ENCODE data around the gene LPAR3.

Gene LPAR3

DNA sequence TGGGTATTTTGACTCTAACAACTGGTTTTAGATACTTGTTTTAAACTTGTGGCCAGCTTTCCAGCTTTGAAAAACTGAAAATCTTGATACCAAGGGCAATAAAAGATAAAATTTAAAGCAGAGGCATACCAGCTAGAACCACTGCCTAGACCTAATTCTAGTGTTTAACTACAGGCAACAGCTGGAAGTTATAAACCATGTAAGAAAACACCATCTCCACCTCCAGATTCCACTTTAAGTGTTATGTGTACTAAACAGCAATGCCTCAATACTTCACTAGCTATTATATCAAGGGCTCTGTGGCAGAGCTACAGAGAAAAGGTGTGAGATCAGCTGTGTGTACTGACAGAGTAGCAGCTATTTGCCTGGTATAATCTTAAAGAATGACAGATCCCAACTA lies 69.5 kb downstream of the LPAR3 start:
- Mint-ChIP-seq H3K9me3 (no peaks in the 10 kb centered on the region), H3K36me3 (ENCODE audit: insufficient read depth) (no peaks in the 10 kb centered on the region), H3K27me3 (peaks cover 7 to 13% of the 10 kb centered on the region in 2 donors), H3K4me1 (ENCODE audit: low read depth in 2 of 2) (no peaks in the 10 kb centered on the region), H3K27ac (no peak overlapping the region), H3K4me3 (no peak overlapping the region)
- DNase-seq (no peak), ATAC-seq (replicated peaks) (no peak)

DNA sequence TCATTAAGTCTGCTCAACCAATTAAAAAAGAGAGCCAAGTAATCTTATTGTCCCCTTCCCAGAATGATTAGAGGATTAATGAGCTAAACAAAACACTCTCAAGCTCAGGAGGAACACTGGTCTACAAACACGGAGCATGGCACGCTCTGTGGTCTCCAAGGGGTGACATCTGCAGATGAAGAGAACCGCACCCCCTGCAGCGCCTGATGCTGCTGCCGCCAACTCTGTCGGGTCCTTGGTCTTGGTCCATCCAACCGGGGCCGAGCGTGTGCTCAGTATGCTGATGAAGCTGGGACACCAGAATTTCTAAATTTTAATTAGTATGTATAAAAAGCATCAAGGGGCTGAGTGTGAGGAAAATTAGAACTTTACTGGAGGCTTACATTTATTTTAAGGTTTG lies 82.7 kb downstream of the LPAR3 start:
- Mint-ChIP-seq H3K4me3 (no peak overlapping the region), H3K27me3 (peaks cover 26 to 27% of the 10 kb centered on the region in 2 donors), H3K36me3 (ENCODE audit: insufficient read depth) (peaks cover 2% of the 10 kb centered on the region), H3K27ac (no peak overlapping the region), H3K4me1 (ENCODE audit: low read depth in 2 of 2) (no peaks in the 10 kb centered on the region), H3K9me3 (no peaks in the 10 kb centered on the region)
- ATAC-seq (replicated peaks) (no peak), DNase-seq (no peak)

DNA sequence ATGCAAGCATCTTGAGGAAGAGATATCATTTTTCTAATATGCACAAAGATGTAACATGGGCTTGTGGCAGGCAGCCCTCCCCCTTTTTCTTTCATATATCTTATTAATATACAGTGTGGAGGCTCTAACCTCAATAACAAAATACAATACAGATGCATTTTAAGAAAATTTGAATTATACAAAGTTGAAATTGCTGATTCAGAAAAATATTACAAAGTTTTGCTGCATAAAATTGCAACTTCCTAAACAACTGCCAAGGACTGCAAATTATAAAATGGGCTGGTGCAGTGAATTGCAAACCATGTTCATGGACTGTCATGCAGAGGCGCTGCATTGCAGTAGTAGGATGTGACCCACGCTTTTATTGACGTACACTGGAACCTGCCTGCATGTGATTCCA lies 84.0 kb downstream of the LPAR3 start:
- H3K9me3 Mint-ChIP-seq: no peaks in the 10 kb centered on the region
- ATAC-seq (replicated peaks): no peak
- peaks cover 2% of the 10 kb centered on the region for H3K36me3 Mint-ChIP-seq (ENCODE audit: insufficient read depth)
- DNase-seq: no peak
- H3K4me3 Mint-ChIP-seq: no peak overlapping the region
- H3K4me1 Mint-ChIP-seq (ENCODE audit: low read depth in 2 of 2): no peaks in the 10 kb centered on the region
- peaks cover 21 to 26% of the 10 kb centered on the region in 2 donors for H3K27me3 Mint-ChIP-seq
- H3K27ac Mint-ChIP-seq: no peak overlapping the region

DNA sequence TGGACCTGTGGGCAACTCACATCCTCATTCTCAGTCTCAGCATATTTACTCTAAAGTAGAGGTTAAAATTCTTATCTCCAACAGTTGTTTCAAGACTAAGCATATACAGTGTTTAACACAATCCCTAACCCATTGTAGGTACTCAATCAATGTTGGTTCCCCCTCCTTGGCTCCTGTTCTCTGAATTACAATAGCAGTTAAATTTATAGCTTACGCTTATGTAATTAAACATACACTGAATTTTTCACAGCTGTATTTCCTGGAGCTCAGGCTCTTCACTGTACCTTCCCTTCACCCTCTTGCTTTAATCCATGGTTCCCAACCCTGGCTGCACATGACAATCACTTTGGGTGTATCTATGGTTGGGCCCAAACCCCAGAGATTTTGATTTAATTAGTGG lies 89.4 kb downstream of the LPAR3 start:
- no peaks in the 10 kb centered on the region for H3K9me3 Mint-ChIP-seq
- H3K27ac Mint-ChIP-seq: no peak overlapping the region
- DNase-seq (no peak), ATAC-seq (replicated peaks) (no peak)
- H3K27me3 Mint-ChIP-seq: peaks cover 0 to 22% of the 10 kb centered on the region in 2 donors
- no peak overlapping the region for H3K4me3 Mint-ChIP-seq
- H3K4me1 Mint-ChIP-seq (ENCODE audit: low read depth in 2 of 2): no peaks in the 10 kb centered on the region
- H3K36me3 Mint-ChIP-seq (ENCODE audit: insufficient read depth): peaks cover 2% of the 10 kb centered on the region

DNA sequence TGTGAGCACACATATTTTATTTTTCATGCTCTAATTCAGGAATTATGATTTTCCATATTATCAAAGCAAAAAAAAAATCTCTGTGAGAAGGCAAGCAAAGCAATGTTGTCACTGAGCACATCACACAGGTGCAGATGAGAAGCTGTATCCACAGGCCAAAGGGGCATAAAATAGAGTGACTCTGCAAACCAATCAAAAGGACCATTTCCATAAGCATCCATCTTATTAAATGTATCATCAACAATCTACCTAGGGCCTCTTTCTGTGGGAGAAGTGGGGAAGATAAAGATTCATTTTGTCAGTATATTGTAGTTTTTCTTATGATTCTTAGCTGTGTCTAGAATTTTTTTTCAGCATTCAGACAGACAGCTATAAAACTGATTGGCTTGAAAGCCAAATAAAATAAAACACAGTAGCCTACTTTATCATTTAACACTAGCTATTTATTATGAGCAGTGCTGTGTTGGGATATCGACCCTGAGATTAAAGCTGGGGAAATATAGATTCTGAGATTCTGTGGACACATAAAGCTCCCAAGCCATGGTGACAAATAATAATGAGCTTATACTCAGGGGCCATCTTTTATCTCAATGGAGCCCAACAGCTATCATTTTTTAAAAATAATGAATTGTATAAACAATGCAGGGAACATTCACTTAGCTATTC lies 90.3 kb downstream of the LPAR3 start:
- DNase-seq (no peak), ATAC-seq (replicated peaks) (no peak)
- no peak overlapping the region for H3K4me3 Mint-ChIP-seq
- H3K36me3 Mint-ChIP-seq (ENCODE audit: insufficient read depth): peaks cover 2% of the 10 kb centered on the region
- no peaks in the 10 kb centered on the region for H3K4me1 Mint-ChIP-seq (ENCODE audit: low read depth in 2 of 2)
- H3K27me3 Mint-ChIP-seq: peaks cover 0 to 28% of the 10 kb centered on the region in 2 donors
- H3K27ac Mint-ChIP-seq: no peak overlapping the region
- H3K9me3 Mint-ChIP-seq: no peaks in the 10 kb centered on the region

DNA sequence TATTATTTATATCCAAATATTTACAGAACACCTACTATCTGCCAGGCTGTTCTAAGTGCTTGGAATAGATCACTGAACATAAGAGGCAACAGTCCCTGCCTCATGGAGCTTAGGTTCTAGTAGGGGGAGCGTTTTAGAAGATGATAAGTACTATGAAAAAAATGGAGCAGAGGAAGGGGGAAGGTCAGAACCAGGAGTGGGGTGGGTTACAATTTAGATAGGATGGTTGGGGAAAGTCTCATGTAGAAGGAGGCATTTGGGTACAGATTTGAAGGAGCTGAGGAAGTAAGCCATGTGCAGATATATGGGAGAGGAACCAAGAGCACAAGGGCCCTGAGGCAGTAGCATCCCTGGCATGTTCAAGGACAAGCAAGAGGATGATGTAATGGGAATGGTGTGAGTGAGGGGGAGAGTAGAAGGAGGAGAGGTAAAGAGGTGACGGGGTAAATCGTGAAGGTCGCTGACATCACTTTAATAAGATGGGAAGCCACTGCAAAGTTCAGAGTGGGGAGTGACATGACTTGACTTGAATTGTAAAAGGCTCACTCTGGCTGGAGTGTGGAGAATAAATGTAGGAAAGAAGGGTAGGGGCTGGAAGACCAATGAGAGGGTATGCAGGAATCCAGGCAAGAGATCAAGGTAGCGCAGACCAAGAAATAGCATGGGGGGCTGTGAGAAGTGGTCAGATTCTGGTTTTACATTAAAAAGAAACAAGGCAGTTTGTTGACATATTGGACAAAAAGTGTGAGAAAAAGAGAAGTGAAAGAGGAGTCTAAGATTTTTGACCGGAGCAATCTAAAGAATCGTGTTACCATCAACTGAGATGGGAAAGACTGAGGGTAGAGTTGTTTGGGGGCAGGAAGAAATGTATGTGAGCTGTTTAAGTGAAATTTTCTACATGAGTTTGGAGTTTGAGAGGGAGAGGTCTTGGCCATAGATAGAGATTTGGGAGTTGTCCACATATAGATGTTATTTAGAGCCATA lies 92.6 kb downstream of the LPAR3 start:
- H3K36me3 Mint-ChIP-seq (ENCODE audit: insufficient read depth): peaks cover 1% of the 10 kb centered on the region
- H3K9me3 Mint-ChIP-seq: no peaks in the 10 kb centered on the region
- no peak overlapping the region for H3K27ac Mint-ChIP-seq
- peaks cover 0 to 16% of the 10 kb centered on the region in 2 donors for H3K27me3 Mint-ChIP-seq
- DNase-seq: no peak
- H3K4me1 Mint-ChIP-seq (ENCODE audit: low read depth in 2 of 2): no peaks in the 10 kb centered on the region
- ATAC-seq (replicated peaks): no peak
- no peak overlapping the region for H3K4me3 Mint-ChIP-seq

DNA sequence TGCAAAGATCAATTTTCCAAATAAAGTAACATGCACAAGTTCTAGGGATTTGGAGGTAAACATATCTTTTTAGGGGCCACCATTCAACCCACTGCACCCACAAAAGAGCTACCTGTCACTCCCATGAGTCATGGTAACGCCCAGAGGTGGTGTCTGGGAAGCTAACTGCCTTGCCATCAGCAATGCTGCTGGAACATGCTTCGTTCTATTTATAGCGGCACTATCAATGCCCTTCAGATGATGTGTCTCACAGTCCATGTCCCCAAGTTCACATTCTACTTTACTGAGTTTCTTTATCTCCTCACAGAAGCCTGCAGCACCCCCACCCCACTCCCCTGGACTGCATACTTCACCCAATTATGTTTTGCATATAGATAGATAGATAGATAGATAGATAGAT lies 95.4 kb downstream of the LPAR3 start:
- DNase-seq (no peak), ATAC-seq (replicated peaks) (no peak)
- peaks cover 0 to 2% of the 10 kb centered on the region in 2 donors for H3K9me3 Mint-ChIP-seq
- H3K4me3 Mint-ChIP-seq: no peak overlapping the region
- peaks cover 0 to 16% of the 10 kb centered on the region in 2 donors for H3K27me3 Mint-ChIP-seq
- H3K4me1 Mint-ChIP-seq (ENCODE audit: low read depth in 2 of 2): no peaks in the 10 kb centered on the region
- no peaks in the 10 kb centered on the region for H3K36me3 Mint-ChIP-seq (ENCODE audit: insufficient read depth)
- no peak overlapping the region for H3K27ac Mint-ChIP-seq

DNA sequence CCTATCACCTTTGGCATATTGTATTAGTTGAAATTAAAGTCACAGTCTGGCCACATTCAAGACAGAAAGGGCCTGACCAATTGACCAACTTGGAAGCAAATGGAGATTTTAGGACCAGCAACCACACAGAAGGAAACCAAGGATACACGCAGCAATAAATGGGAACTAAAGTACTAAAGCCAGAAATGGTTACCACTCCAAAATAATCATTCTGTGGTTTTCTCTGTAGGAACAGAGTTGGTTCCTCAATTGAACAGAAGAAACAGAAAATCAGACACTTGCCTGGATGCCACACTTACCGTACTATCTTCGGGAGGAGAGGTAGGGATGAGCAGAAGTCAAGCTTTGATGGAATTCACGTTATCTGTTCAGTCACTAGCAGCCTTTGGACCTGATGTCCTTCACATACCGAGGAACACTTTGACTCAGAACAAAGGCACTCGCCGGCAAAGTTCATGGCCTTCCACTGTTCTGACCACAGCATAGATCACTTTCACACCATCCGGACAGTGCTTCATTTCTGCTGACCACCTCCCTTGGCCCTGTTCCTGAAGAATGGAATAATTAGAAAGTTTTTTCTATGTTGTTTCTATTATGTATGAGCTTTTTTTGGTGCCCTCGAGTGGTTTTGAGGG lies 96.9 kb downstream of the LPAR3 start:
- Mint-ChIP-seq H3K27ac (no peak overlapping the region), H3K4me3 (no peak overlapping the region), H3K9me3 (peaks cover 0 to 6% of the 10 kb centered on the region in 2 donors), H3K36me3 (ENCODE audit: insufficient read depth) (no peaks in the 10 kb centered on the region), H3K4me1 (ENCODE audit: low read depth in 2 of 2) (no peaks in the 10 kb centered on the region), H3K27me3 (peaks cover 0 to 22% of the 10 kb centered on the region in 2 donors)
- ATAC-seq (replicated peaks) (no peak), DNase-seq (no peak)

DNA sequence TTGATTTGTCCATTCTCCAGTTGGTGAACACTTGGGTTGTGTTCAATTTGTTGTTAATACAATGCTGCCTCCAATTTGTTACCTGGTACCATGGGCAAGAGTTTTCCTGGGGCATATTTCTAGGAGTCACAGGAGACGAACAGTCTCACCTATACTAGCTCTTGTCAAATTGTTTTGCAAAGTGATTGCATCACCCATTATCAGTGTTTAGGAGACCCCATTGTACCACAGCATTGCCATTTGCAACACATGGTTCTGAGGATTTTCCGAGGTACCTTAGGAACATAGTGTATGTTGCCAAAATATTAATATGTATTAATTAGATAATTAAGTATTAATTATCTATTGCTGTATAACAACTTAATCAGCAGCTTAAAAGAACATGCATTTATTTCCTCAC lies 97.8 kb downstream of the LPAR3 start:
- Mint-ChIP-seq H3K4me3 (no peak overlapping the region), H3K27ac (no peak overlapping the region), H3K4me1 (ENCODE audit: low read depth in 2 of 2) (no peaks in the 10 kb centered on the region), H3K9me3 (peaks cover 0 to 6% of the 10 kb centered on the region in 2 donors), H3K36me3 (ENCODE audit: insufficient read depth) (no peaks in the 10 kb centered on the region), H3K27me3 (peaks cover 0 to 21% of the 10 kb centered on the region in 2 donors)
- DNase-seq: no peak
- no peak for ATAC-seq (replicated peaks)

DNA sequence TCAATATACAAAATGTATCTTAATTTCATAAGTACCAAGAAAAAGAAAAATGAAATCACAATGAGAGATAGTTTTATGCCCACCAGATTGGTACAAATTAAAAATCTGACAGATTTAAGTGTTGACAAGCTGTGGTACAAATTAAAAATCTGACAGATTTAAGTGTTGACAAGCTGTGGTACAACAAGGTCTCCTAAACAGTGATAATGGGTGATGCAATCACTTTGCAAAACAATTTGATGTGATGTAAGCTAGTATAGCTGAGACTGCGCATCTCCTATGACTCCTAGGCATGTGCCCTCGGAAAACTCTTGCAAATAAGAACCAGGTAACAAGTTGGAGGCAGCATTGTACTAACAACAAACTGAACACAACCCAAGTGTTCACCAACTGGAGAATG lies 100.6 kb downstream of the LPAR3 start:
- Mint-ChIP-seq H3K4me3 (no peak overlapping the region), H3K9me3 (peaks cover 0 to 6% of the 10 kb centered on the region in 2 donors), H3K4me1 (ENCODE audit: low read depth in 2 of 2) (no peaks in the 10 kb centered on the region), H3K36me3 (ENCODE audit: insufficient read depth) (no peaks in the 10 kb centered on the region), H3K27ac (no peak overlapping the region), H3K27me3 (peaks cover 17 to 25% of the 10 kb centered on the region in 2 donors)
- ATAC-seq (replicated peaks) (no peak), DNase-seq (no peak)

DNA sequence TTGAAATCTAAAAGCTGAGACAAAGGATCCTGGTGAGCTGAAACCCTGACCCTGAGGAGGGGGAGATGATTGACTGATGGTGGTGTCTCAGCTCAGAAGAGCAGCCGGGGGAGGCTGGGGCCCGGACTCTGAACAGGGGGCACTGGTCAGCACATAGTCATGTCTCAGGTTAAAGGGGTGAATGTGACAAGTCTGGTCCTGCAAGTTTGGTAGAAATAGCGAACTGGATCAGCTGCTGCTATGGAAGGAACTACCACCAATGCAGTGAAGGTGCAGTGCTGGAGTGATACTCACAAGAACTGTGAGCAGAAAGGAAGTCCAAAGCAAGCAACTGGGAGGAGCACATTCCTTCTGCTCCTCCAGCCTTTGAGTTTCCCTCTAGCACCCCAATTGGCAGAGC lies 104.0 kb downstream of the LPAR3 start:
- Mint-ChIP-seq H3K36me3 (ENCODE audit: insufficient read depth) (no peaks in the 10 kb centered on the region), H3K9me3 (peaks cover 0 to 6% of the 10 kb centered on the region in 2 donors), H3K4me3 (no peak overlapping the region), H3K4me1 (ENCODE audit: low read depth in 2 of 2) (no peaks in the 10 kb centered on the region), H3K27ac (no peak overlapping the region), H3K27me3 (peaks cover 17 to 25% of the 10 kb centered on the region in 2 donors)
- no peak for DNase-seq
- no peak for ATAC-seq (replicated peaks)

DNA sequence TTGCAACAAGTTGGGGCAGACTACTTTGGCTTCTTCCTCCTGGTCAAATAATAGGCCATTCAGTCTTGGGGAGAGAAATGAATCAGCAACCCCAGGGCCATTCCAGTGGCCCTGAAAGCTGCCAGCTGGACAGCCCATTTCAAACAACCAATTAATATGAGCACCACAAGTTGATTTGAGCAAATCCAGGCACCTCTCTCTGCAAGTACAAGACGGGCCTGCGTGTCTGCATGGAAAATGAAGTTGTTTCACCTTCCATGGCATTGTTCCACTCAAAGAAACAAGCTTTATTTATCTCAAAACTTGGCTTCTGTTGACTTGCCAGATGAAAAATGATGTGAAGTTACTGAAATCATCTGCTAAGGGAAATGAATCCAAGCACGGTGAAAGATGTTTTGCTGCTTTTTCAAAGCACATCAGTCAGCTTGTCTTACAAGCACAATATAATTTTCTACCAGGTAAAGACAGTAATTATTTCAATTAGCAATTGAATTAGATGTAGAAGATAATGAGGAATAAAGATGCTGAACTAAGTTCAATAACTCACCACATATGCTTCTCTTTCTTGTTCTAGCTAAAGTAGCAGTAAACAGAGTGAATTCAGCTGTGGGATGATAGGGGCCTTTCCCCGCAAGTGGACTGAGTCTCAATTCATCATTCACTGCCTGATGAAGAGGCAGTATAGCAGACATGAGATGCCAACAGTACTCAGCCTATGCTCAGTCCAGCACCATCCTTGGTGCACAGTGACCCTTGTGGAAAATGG lies 107.6 kb downstream of the LPAR3 start:
- Mint-ChIP-seq H3K4me1 (ENCODE audit: low read depth in 2 of 2) (peaks cover 9 to 13% of the 10 kb centered on the region in 2 donors), H3K27ac (no peak overlapping the region), H3K4me3 (no peak overlapping the region), H3K36me3 (ENCODE audit: insufficient read depth) (no peaks in the 10 kb centered on the region), H3K27me3 (peaks cover 18 to 33% of the 10 kb centered on the region in 2 donors), H3K9me3 (no peaks in the 10 kb centered on the region)
- no peak for DNase-seq
- no peak for ATAC-seq (replicated peaks)

DNA sequence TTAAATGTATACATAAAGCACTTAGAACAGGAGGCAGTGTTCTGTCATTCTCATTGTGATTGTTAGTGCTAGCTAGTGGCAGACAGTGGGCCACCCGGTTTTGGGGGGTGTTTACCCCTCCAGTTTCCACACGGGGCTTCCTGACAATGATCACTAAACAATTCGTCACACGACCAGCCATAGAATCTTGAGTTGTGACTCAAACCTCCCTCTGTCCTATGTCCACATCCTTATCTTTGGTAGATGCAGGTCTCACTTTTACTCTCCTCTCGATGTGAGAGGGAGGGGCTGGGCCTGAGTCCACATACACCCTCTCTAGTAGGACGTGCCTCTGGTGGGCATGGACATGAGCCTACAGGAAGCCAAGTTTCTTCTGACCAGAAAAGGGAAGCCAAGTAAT lies 110.1 kb downstream of the LPAR3 start:
- H3K9me3 Mint-ChIP-seq: no peaks in the 10 kb centered on the region
- H3K4me1 Mint-ChIP-seq (ENCODE audit: low read depth in 2 of 2): peaks cover 17 to 22% of the 10 kb centered on the region in 2 donors
- H3K27ac Mint-ChIP-seq: no peak overlapping the region
- no peaks in the 10 kb centered on the region for H3K36me3 Mint-ChIP-seq (ENCODE audit: insufficient read depth)
- peak overlapping the region; percentile 64 to 68 for H3K4me3 Mint-ChIP-seq
- ATAC-seq (replicated peaks) (no peak), DNase-seq (no peak)
- peaks cover 0 to 16% of the 10 kb centered on the region in 2 donors for H3K27me3 Mint-ChIP-seq
